GM12892 (cell line): ENCODE results near the gene CELF1.
"Not testable (repeated sequence)": the region's sequence is repeated elsewhere in the genome, so short reads cannot be mapped to it uniquely, and the experiment has no call there.

Experiments
- DNase-seq: peaks from one replicate; pipeline ENCODE4 v3.0.0; 2011; ENCODE audit not compliant: insufficient read length
- FAIRE-seq: peaks from 2 replicates; lab custom pipeline; 2011; peaks lifted over from hg19 to GRCh38; lab: Jason Lieb, UNC
- POLR2A ChIP-seq: IDR thresholded peaks from 2 replicates; pipeline ENCODE4 v1.6.1; 2011; ENCODE audit warnings: low read depth, low read length, control low read depth
- POLR2AphosphoS5 ChIP-seq: IDR thresholded peaks from 2 replicates; pipeline ENCODE4 v1.6.1; 2011; ENCODE audit warnings: low read depth, low read length, control low read depth
- TAF1 ChIP-seq: IDR thresholded peaks from 2 replicates; pipeline ENCODE4 v1.6.1; 2011; ENCODE audit warnings: low read depth, mild to moderate bottlenecking, control low read depth, low read length, borderline replicate concordance

CELF1 gene

GRCh38 chr11:47468598-47469214 lies 84.2 kb downstream of the CELF1 start:
- TF ChIP-seq POLR2AphosphoS5 (no peak), POLR2A (no peak), TAF1 (no peak)
- no peak for DNase-seq
- peak; percentile 65 for FAIRE-seq

DNA sequence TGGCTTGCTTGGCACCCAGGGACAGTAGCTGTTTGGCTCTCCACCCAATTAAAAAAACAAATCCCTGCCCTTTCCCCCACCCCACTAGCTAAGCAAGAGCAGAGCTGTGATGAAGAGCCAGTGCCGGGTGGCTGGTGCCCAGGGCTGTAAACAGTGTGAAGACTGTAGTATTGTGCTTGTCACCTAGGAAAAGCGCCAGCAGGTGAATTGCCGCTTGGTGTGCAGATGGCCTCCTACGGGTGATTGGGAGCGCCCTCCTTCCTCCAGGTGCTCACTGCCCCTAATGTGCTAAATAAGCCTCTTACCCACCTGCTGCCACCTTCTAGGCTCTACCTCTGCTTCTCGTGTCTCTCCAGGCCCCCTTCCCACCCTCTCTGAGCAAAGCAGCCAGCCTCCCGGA lies 85.6 kb downstream of the CELF1 start:
- FAIRE-seq: no peak
- TF ChIP-seq POLR2A: no peak
- no peak for TF ChIP-seq TAF1
- TF ChIP-seq POLR2AphosphoS5: no peak
- no peak for DNase-seq

DNA sequence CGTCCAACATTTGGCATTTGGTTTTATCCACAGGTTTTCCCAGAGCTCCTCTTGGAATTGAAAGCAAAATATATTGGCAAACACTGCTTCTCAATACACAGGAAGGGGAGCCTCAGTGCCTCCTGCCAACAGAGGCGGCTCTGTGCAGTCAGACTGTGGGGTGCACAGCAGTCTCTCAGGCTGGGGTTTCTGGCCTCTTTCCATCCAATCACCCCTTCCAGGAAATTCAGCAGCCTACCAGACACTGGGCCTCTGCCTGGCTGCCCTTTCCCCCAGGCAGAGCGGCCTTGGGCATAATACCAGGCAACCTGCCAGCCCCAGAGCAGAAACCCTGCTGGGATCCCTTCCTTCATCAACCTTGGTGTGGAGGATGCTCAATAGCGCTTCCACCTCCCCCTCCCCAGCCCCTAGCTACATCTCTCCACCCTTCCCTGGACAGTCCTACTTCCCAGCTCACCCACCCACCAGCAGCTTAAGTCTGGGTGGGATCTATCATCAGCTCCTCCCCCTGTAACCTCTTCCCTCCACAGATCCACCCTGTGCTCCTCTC lies 86.2 kb downstream of the CELF1 start:
- FAIRE-seq (no peak), DNase-seq (no peak)
- no peak for TF ChIP-seq POLR2AphosphoS5
- no peak for TF ChIP-seq POLR2A
- TF ChIP-seq TAF1: no peak

GRCh38 chr11:47466201-47466600 lies 86.7 kb downstream of the CELF1 start:
- DNase-seq (no peak), FAIRE-seq (no peak)
- TF ChIP-seq TAF1 (no peak), POLR2A (no peak), POLR2AphosphoS5 (no peak)

- no peak for TF ChIP-seq POLR2AphosphoS5
- TF ChIP-seq POLR2A: no peak
- no peak for TF ChIP-seq TAF1
- DNase-seq (no peak), FAIRE-seq (no peak)
Observed at GRCh38 chr11:47464483-47464882, 88.4 kb downstream of the CELF1 start.

- DNase-seq (no peak), FAIRE-seq (no peak)
- TF ChIP-seq POLR2A (no peak), POLR2AphosphoS5 (no peak), TAF1 (no peak)
Observed at GRCh38 chr11:47461876-47462275, 91.1 kb downstream of the CELF1 start.

DNA sequence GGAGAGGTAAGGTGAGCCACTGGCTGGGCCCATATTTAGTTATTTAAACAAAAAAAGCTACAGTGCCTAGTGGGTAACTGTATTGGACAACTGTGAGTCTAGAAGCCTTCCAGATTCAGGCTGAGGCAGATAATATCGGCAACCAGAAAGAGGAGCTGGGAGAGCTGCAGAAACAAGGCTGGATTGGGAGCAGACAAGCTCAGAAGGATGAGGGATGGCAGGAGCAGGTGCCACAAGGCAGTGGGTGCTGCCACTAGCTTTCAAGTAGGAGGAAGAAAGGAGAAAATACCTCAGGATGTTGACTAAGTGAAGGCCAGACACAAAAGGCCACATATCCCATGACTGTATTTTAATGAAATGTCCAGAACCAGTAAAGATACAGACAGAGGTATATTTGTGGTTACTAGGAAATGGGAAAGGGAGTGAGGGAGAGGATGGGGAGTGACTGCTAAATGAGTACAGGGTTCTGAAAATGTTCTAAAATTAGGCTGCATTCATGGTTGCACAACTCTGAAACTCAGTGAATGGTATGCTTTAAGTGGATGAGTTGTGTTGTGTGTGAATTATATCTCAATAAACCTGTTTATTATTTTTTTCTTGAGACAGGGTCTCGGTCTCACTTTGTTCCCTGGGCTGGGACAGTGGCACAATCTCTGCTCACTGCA lies 92.2 kb downstream of the CELF1 start:
- DNase-seq (no peak), FAIRE-seq (no peak)
- TF ChIP-seq POLR2A (no peak), TAF1 (no peak), POLR2AphosphoS5 (no peak)

DNA sequence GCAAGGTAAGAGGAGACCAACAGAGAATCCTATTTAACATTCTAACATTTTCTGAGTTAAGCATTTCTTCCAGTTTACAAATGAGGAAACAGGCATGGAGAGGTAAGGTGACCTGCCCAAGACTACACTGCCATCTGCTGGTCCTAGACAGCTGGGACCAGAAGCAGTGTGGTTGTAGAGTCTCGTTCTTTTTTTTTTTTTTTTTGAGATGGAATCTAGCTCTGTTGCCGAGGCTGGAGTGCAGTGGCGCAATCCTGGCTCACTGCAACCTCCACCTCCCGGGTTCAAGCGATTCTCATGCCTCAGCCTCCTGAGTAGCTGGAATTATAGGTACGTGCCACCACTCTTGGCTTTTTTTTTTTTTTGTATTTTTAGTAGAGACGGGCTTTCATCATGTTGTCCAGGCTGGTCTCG lies 98.7 kb downstream of the CELF1 start:
- not testable (repeated sequence) for DNase-seq
- peak; percentile 76 for FAIRE-seq

DNA sequence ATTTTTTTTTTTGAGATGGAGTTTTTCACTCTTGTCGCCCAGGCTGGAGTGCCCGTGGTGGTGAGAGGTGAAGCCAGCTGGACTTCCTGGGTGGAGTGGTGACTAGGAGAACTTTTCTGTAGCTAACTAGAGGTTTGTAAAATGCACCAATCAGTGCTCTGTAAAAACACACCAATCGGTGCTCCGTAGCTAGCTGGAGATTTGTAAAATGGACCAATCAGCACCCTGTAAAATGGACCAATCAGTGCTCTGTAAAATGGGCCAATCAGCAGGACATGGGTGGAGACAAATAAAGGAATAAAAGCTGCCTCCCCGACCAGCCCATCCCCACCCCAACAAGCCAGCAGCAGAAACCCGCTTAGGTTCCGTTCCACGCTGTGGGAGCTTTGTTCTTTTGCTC lies 99.6 kb downstream of the CELF1 start:
- DNase-seq (no peak), FAIRE-seq (no peak)
- TF ChIP-seq POLR2AphosphoS5 (no peak), POLR2A (no peak), TAF1 (no peak)

GRCh38 chr11:47451990-47452389 lies 100.9 kb downstream of the CELF1 start:
- TF ChIP-seq POLR2AphosphoS5 (no peak), POLR2A (no peak)
- DNase-seq (no peak), FAIRE-seq (no peak)

GRCh38 chr11:47451436-47451835 lies 101.5 kb downstream of the CELF1 start:
- DNase-seq (no peak), FAIRE-seq (no peak)
- TF ChIP-seq POLR2A (no peak), TAF1 (no peak), POLR2AphosphoS5 (no peak)

DNA sequence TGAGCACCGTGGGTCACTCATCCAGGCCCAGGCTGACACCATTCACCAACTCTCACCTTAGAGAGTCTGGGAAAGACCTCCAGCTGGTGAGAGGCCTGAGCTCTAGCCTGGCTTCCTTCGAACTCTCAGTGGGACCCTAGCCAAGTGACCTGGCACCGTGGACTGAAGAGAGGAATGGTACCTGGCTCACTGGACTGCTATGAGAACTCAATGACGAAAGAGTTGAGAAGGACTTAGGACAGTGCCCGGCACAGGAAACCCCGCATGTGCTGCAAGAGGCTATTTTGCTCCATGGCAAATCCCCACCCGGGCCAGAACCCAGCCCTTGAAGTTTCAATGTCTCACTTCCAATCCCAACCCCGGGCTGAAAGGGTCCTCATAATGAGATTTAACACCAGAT lies 103.4 kb downstream of the CELF1 start:
- no peak for TF ChIP-seq POLR2AphosphoS5
- no peak for TF ChIP-seq TAF1
- TF ChIP-seq POLR2A: no peak
- DNase-seq (no peak), FAIRE-seq (no peak)
